SK-N-SH (cell line): ENCODE results near the gene MFAP3L. TPM values are rescaled to one million over a fixed set of nuclear protein-coding genes. Genes with fewer than 3 reads are reported as not detected.

Experiments
- CTCF ChIA-PET: fragments of 300-600, 350-600 bp; formaldehyde crosslinking; extraction: SDS; loops from one replicate; lab custom pipeline; 2021; lab: Yijun Ruan, JAX
- POLR2A ChIA-PET: fragments of 350-600 bp; sonication (Branson Sonifier 250); formaldehyde crosslinking; extraction: SDS; loops from one replicate; lab custom pipeline; 2020; ENCODE audit warnings: antibody characterized with exemption, inconsistent platforms; lab: Yijun Ruan, JAX
- DNase-seq: peaks from one replicate; pipeline ENCODE4 v3.0.0; 2012
- H2AFZ ChIP-seq: fragments of 200-600 bp; sonication (generic); 2 replicates; pipeline ENCODE4 v1.8.1; 2016; ENCODE audit warnings: antibody characterized with exemption, mild to moderate bottlenecking, low read depth
- H3F3A ChIP-seq: fragments of 200-600 bp; sonication (generic); replicated peaks from 2 replicates; pipeline ENCODE3; 2016; ENCODE audit warnings: antibody characterized with exemption, mild to moderate bottlenecking; ENCODE audit not compliant: insufficient read depth
- H3K27ac ChIP-seq, 2 experiments: fragments of 200-500 bp in 1 of 2; fragments of 200-600 bp in 1 of 2; sonication (Bioruptor generic) in 1 of 2; sonication (generic), shearing (Covaris generic) in 1 of 2; 2 replicates each; pipeline versions ENCODE4 v1.5.1 to v1.6.1; 2014 to 2016; ENCODE audit warnings: low read depth in 2 of 2, inconsistent platforms in 1 of 2, low read length in 1 of 2, mild to moderate bottlenecking in 1 of 2, mixed read lengths in 1 of 2
- H3K27me3 ChIP-seq: fragments of 200-600 bp; sonication (generic), shearing (Covaris generic); 2 replicates; pipeline ENCODE4 v1.6.1; 2016; ENCODE audit warnings: mixed run types; ENCODE audit not compliant: insufficient read depth
- H3K36me3 ChIP-seq, 2 experiments: fragments of 200-500 bp in 1 of 2; fragments of 200-600 bp in 1 of 2; sonication (Bioruptor generic) in 1 of 2; sonication (generic) in 1 of 2; replicated peaks in 1 of 2; 2 replicates each; pipeline versions ENCODE3 to v1.5.1; 2014 to 2016; ENCODE audit warnings: low read length in 1 of 2, mild to moderate bottlenecking in 1 of 2; ENCODE audit not compliant: insufficient read depth in 2 of 2, control insufficient read depth in 1 of 2
- H3K4me1 ChIP-seq, 2 experiments: fragments of 200-500 bp in 1 of 2; fragments of 200-600 bp in 1 of 2; sonication (Bioruptor generic) in 1 of 2; sonication (generic), shearing (Covaris generic) in 1 of 2; 2 replicates each; pipeline versions ENCODE4 v1.5.1 to v1.6.1; 2014 to 2016; ENCODE audit warnings: low read depth in 1 of 2, low read length in 1 of 2, mixed run types in 1 of 2; ENCODE audit not compliant: insufficient read depth in 2 of 2, control insufficient read depth in 1 of 2
- H3K4me2 ChIP-seq: fragments of 200-600 bp; sonication (generic), shearing (Covaris generic); 2 replicates; pipeline ENCODE4 v1.6.1; 2017; ENCODE audit warnings: mixed run types
- H3K4me3 ChIP-seq, 2 experiments: fragments of 200-500 bp in 1 of 2; fragments of 200-600 bp in 1 of 2; sonication (Bioruptor generic) in 1 of 2; sonication (generic), shearing (Covaris generic) in 1 of 2; 2 replicates each; pipeline versions ENCODE4 v1.5.1 to v1.8.1; 2014 to 2016; ENCODE audit warnings: low read depth in 2 of 2, inconsistent platforms in 1 of 2, low read length in 1 of 2, mild to moderate bottlenecking in 1 of 2, mixed read lengths in 1 of 2, moderate library complexity in 1 of 2
- H3K79me2 ChIP-seq: fragments of 200-600 bp; sonication (generic); 2 replicates; pipeline ENCODE4 v1.8.1; 2017; ENCODE audit warnings: mild to moderate bottlenecking; ENCODE audit not compliant: insufficient read depth
- H3K9ac ChIP-seq: fragments of 200-600 bp; sonication (generic); 2 replicates; pipeline ENCODE4 v1.6.1; 2017; ENCODE audit warnings: mixed run types
- H3K9me2 ChIP-seq: fragments of 200-600 bp; sonication (generic); 2 replicates; pipeline ENCODE4 v1.6.1; 2017; ENCODE audit warnings: mixed run types
- H3K9me3 ChIP-seq: fragments of 200-600 bp; sonication (generic); 2 replicates; pipeline ENCODE4 v1.6.1; 2017; ENCODE audit warnings: mixed run types, mild to moderate bottlenecking, moderate library complexity
- H4K20me1 ChIP-seq: fragments of 200-600 bp; sonication (generic); 2 replicates; pipeline ENCODE4 v1.6.1; 2017; ENCODE audit warnings: mild to moderate bottlenecking, mixed run types; ENCODE audit not compliant: insufficient read depth
- CHD2 ChIP-seq: fragments of 150-350 bp; IDR thresholded peaks from 2 replicates; pipeline ENCODE4 v1.6.1; 2018; ENCODE audit warnings: low read length; ENCODE audit not compliant: partially characterized antibody
- ELF1 ChIP-seq: IDR thresholded peaks from 2 replicates; pipeline ENCODE4 v1.4.0; 2012
- EZH2phosphoT487 ChIP-seq: fragments of 200-600 bp; sonication (generic); IDR thresholded peaks from 2 replicates; pipeline ENCODE4 v1.6.1; 2017; ENCODE audit warnings: low read depth, mixed run types, mild to moderate bottlenecking, antibody characterized with exemption, moderate library complexity, borderline replicate concordance
- GABPA ChIP-seq: IDR thresholded peaks from 2 replicates; pipeline ENCODE4 v1.4.0; 2012; ENCODE audit warnings: low read depth, mild to moderate bottlenecking
- MAX ChIP-seq: IDR thresholded peaks from 2 replicates; pipeline ENCODE4 v1.4.0; 2012; ENCODE audit warnings: low read depth
- MXI1 ChIP-seq: IDR thresholded peaks from 2 replicates; pipeline ENCODE4 v1.6.1; 2012; ENCODE audit warnings: mild to moderate bottlenecking, low read depth, low read length, improper control_type of control experiment
- NFIC ChIP-seq: IDR thresholded peaks from 2 replicates; pipeline ENCODE4 v1.4.0; 2012; ENCODE audit warnings: borderline replicate concordance
- POLR2AphosphoS5 ChIP-seq: IDR thresholded peaks from 2 replicates; pipeline ENCODE4 v1.6.1; 2012; ENCODE audit warnings: low read depth, low read length
- RXRA ChIP-seq: IDR thresholded peaks from 2 replicates; pipeline ENCODE4 v1.4.0; 2012; ENCODE audit warnings: low read depth, mild to moderate bottlenecking, borderline replicate concordance
- TAF1 ChIP-seq: IDR thresholded peaks from 2 replicates; pipeline ENCODE4 v1.6.1; 2012; ENCODE audit warnings: low read depth, mild to moderate bottlenecking, low read length, moderate library complexity, borderline replicate concordance
- WGBS: methylation state at CpG from one replicate; pipeline ENCODE4 v1.1.6; 2017; ENCODE audit warnings: low lambda C conversion rate; 5-methylcytosine and 5-hydroxymethylcytosine counted together
- polyA plus RNA-seq, 3 experiments: library from polyadenylated mRNA; depleted of rRNA; stranded (reverse); fragments of >200 nt; gene quantifications; 2 replicates each; pipeline ENCODE4 v1.2.3, GENCODE V29; 2012
- TF ChIP-seq, protein P1 (sequence below): IDR thresholded peaks from 2 replicates; pipeline ENCODE4 v1.6.1; 2012; ENCODE audit warnings: mild to moderate bottlenecking, low read depth, low read length, moderate library complexity

MFAP3L gene
- polyA plus RNA-seq, 1 of the 3 experiments (the other 2 are of a cell fraction): 5.4 TPM

- TF ChIP-seq NFIC (peak; percentile 85), POLR2AphosphoS5 (no peak), GABPA (peak; percentile 31; the same call in 1 of the 2 replicates), MXI1 (peak; percentile 10; the same call in 1 of the 2 replicates), EZH2phosphoT487 (no peak), CHD2 (peak; percentile 66), ELF1 (peak; percentile 32; the same call in 1 of the 2 replicates), TAF1 (no peak), RXRA (peak; percentile 10; the same call in 1 of the 2 replicates)
Measured at GRCh38 chr4:170027181-170027829, 1.1 kb upstream of the MFAP3L start (continued).

DNA sequence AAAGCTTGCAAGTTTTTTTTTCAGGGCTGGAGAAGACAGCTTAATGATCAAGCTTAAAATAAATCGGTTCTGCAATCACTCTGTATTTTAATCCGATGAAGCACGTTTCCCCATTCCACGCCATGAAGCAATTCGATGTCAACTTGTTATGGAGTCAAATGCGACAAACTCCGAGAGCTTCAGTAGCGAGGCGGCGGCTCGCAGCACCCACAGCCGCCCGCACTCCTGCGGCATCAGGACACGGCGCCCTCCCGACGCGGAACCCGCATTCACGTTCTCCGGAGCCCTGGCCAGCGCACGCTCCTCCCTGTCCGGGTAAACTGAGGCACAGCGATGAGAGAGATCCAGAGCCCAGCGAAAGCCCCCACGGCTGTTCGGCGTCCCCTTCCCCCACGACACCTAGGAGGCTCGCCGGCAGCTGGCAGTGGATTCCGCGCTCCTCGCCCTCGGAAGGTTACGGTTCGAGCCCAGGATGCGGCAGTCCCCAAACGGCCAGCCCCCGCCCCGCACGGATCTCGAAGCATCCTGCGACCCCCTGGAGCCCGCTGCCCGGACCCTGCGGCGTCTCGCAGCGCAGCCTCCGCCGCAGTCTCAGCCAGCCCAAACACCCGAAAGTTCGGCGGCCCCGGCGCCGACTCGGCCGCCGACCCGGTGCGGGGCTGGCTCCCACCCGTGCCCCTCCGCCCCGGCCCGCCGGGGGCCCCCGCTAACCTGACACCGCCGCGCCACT, 507 bp downstream of the MFAP3L start:
- no peaks in the 10 kb centered on the region for H4K20me1 ChIP-seq
- H2AFZ ChIP-seq: peak overlapping the region; percentile 66
- H3K4me2 ChIP-seq: peak overlapping the region; percentile 92
- peaks cover 0 to 3% of the 10 kb centered on the region in 2 experiments; a peak in 1 of 4 replicates for H3K4me1 ChIP-seq
- peak overlapping the region; percentile 76 for H3K9ac ChIP-seq
- H3K4me3 ChIP-seq: peak overlapping the region; percentile 87 to 98
- H3K27me3 ChIP-seq: no peaks in the 10 kb centered on the region
- ChIA-PET CTCF (interaction anchor here (0.6 to 4.3 kb wide), 9 partner anchors 11 to 413 kb away, joined by 3 to 34 read pairs (median 5); partner anchors contain the start of genes CLCN3 and NEK1), POLR2A (interaction anchor here (0.6 to 1.4 kb wide), 5 partner anchors 211 to 365 kb away, joined by 3 to 4 read pairs (median 3); partner anchors contain the start of gene HPF1)
- H3K9me3 ChIP-seq: no peaks in the 10 kb centered on the region
- no peaks in the 10 kb centered on the region for H3K9me2 ChIP-seq
- H3K27ac ChIP-seq: peak overlapping the region in 1 of 2 experiments; percentile 28; a peak in 1 of 4 replicates
- H3F3A ChIP-seq: peaks cover 4% of the 10 kb centered on the region
- TF ChIP-seq TAF1: 0 out of 2 replicates have a peak, but pooled peaks have one; percentile 4
- no peak for TF ChIP-seq EZH2phosphoT487
- TF ChIP-seq, protein P1, sequence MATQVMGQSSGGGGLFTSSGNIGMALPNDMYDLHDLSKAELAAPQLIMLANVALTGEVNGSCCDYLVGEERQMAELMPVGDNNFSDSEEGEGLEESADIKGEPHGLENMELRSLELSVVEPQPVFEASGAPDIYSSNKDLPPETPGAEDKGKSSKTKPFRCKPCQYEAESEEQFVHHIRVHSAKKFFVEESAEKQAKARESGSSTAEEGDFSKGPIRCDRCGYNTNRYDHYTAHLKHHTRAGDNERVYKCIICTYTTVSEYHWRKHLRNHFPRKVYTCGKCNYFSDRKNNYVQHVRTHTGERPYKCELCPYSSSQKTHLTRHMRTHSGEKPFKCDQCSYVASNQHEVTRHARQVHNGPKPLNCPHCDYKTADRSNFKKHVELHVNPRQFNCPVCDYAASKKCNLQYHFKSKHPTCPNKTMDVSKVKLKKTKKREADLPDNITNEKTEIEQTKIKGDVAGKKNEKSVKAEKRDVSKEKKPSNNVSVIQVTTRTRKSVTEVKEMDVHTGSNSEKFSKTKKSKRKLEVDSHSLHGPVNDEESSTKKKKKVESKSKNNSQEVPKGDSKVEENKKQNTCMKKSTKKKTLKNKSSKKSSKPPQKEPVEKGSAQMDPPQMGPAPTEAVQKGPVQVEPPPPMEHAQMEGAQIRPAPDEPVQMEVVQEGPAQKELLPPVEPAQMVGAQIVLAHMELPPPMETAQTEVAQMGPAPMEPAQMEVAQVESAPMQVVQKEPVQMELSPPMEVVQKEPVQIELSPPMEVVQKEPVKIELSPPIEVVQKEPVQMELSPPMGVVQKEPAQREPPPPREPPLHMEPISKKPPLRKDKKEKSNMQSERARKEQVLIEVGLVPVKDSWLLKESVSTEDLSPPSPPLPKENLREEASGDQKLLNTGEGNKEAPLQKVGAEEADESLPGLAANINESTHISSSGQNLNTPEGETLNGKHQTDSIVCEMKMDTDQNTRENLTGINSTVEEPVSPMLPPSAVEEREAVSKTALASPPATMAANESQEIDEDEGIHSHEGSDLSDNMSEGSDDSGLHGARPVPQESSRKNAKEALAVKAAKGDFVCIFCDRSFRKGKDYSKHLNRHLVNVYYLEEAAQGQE: no peak
- peak; percentile 61 for TF ChIP-seq MAX
- peak; percentile 70 for DNase-seq
- H3K79me2 ChIP-seq: peaks cover 59% of the 10 kb centered on the region
- H3K36me3 ChIP-seq: peaks cover 0 to 6% of the 10 kb centered on the region in 2 experiments
- WGBS: 27% methylated on average over 8 of the region's 74 CpGs
